WTC11 (cell line): Measurements from ENCODE around the gene TNNT3.

Source experiments
- ATF3 ChIP-seq: sonication (generic); formaldehyde crosslinking; conservative IDR thresholded peaks from 2 replicates; pipeline ENCODE4 v1.8.1; 2022; ENCODE audit warnings: mild to moderate bottlenecking, missing genetic modification reagents
- CTCF ChIP-seq: fragments of 200-600 bp; IDR thresholded peaks from 2 replicates; pipeline ENCODE4 v1.8.0; 2022; ENCODE audit warnings: antibody characterized with exemption
- E2F1 ChIP-seq: sonication (generic); formaldehyde crosslinking; IDR thresholded peaks from 2 replicates; pipeline ENCODE4 v1.8.0; 2022; ENCODE audit warnings: mild to moderate bottlenecking, missing genetic modification reagents
- HMGXB4 ChIP-seq: sonication (generic); formaldehyde crosslinking; IDR thresholded peaks from 2 replicates; pipeline ENCODE4 v1.8.1; 2023; ENCODE audit warnings: mild to moderate bottlenecking, moderate library complexity, missing genetic modification reagents
- IRF1 ChIP-seq: sonication (generic); formaldehyde crosslinking; IDR thresholded peaks from 2 replicates; pipeline ENCODE4 v1.8.0; 2023; ENCODE audit warnings: missing genetic modification reagents
- IRF2 ChIP-seq: sonication (generic); formaldehyde crosslinking; IDR thresholded peaks from 2 replicates; pipeline ENCODE4 v1.8.0; 2022; ENCODE audit warnings: low read depth, missing genetic modification reagents, borderline replicate concordance

- TF ChIP-seq E2F1, result no peak
- TF ChIP-seq HMGXB4 (CRISPR knock-in tag), result no peak
- no peak for TF ChIP-seq CTCF
- TF ChIP-seq ATF3 (CRISPR knock-in tag), result no peak
- TF ChIP-seq IRF1 (CRISPR knock-in tag), result no peak
- TF ChIP-seq IRF2 (CRISPR knock-in tag), result no peak
Observed at GRCh38 chr11:1988174-1988573, 68.7 kb downstream of the TNNT3 start.
